HUES64 (cell line): Measurements from ENCODE around the gene MEDAG.

Experiments
- H3K27ac ChIP-seq: 2 replicates; pipeline ENCODE4 v1.7.0; 2013; ENCODE audit warnings: low read depth, low read length, inconsistent platforms
- H3K27me3 ChIP-seq: 2 replicates; pipeline ENCODE4 v1.6.1; 2013; ENCODE audit warnings: mild to moderate bottlenecking, low read length; ENCODE audit not compliant: insufficient read depth
- H3K36me3 ChIP-seq: 2 replicates; pipeline ENCODE4 v1.6.1; 2013; ENCODE audit warnings: mild to moderate bottlenecking, low read length; ENCODE audit not compliant: insufficient read depth
- H3K4me1 ChIP-seq: 2 replicates; pipeline ENCODE4 v1.6.1; 2013; ENCODE audit warnings: mild to moderate bottlenecking, low read length, moderate library complexity; ENCODE audit not compliant: insufficient read depth
- H3K4me3 ChIP-seq: 2 replicates; pipeline ENCODE4 v1.5.1; 2013; ENCODE audit warnings: mild to moderate bottlenecking, low read length, moderate library complexity
- H3K9ac ChIP-seq: 2 replicates; pipeline ENCODE4 v1.6.1; 2013; ENCODE audit warnings: mild to moderate bottlenecking, low read depth, low read length
- H3K9me3 ChIP-seq: 2 replicates; pipeline ENCODE4 v1.6.1; 2013; ENCODE audit warnings: low read depth, low read length; ENCODE audit not compliant: insufficient read depth
- WGBS: fragments of 150-250, 120-280 bp; methylation state at CpG from one replicate; pipeline ENCODE4 v1.1.7; 2013; ENCODE audit warnings: missing lambda C conversion rate; 5-methylcytosine and 5-hydroxymethylcytosine counted together

The MEDAG gene

DNA sequence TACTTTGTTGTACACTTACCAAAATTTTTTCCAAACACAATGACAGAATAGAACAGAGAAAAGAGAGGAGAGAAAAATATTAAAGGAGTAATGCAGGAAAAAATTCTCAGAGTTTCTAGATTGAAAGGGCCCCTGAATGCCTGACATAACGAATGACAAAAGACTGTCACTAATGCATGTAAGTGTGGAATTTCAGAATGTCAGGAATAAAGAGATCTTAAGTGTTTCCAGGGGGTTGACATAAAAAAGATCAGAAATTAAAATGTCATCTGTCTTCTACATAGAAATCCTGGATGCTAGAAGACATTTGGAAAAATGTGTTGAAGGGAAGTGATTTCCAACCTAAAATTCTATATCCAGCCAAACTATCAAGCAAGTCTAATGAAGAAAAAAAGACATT lies 53.6 kb downstream of the MEDAG start:
- Histone ChIP-seq H3K9ac (no peak overlapping the region), H3K27me3 (no peaks in the 10 kb centered on the region), H3K4me1 (no peaks in the 10 kb centered on the region), H3K36me3 (no peaks in the 10 kb centered on the region), H3K4me3 (no peak overlapping the region), H3K27ac (no peak overlapping the region), H3K9me3 (0 out of 2 replicates have a peak, but pooled peaks cover 10% of the 10 kb centered on the region)
- WGBS: 80% methylated on average over 1 of the region's 1 CpG

DNA sequence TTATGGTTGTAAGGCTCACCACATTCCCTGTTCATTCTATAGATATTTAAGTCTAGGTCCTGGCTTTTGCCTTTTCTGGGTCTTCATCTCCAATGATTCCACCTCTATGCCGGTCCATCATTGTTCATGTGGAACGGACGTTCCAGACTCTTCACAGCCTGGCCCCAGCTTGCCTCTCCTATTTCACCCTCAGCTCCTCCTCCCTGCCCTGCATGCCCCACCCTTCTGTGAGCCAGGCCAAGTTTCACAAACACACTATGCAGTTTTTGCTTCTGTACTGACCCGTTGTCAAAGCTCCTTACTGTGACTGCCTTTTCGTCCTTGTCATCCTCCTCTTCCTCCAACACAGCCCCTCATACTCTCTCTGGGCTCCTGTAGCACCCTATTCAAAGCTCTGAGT lies 57.7 kb downstream of the MEDAG start:
- WGBS: 91% methylated on average over 5 of the region's 5 CpGs
- no peak overlapping the region for H3K27ac ChIP-seq
- no peaks in the 10 kb centered on the region for H3K4me1 ChIP-seq
- H3K9ac ChIP-seq: no peak overlapping the region
- H3K4me3 ChIP-seq: no peak overlapping the region
- H3K27me3 ChIP-seq: no peaks in the 10 kb centered on the region
- peaks cover 40% of the 10 kb centered on the region for H3K9me3 ChIP-seq
- H3K36me3 ChIP-seq: no peaks in the 10 kb centered on the region

DNA sequence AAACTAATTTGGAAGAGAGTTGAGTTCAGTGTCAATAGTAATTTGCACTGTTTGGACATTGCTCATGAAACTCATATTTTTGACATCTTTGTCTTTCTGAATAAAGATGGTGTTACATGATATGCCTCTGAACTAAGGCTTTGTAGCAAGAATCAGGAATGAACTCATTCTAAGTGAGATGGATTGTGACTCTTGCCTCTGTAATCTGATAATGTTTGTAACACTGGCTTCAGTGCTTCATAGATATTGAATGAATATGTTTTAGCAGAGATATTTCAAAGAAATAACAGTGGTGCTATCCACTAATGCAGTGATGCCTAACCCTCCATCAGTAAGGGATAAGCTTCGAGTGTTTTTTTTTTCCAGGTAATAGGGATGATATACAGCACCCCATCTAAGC lies 59.3 kb downstream of the MEDAG start:
- no peaks in the 10 kb centered on the region for H3K27me3 ChIP-seq
- H3K27ac ChIP-seq: no peak overlapping the region
- peaks cover 30% of the 10 kb centered on the region for H3K9me3 ChIP-seq
- no peaks in the 10 kb centered on the region for H3K4me1 ChIP-seq
- H3K9ac ChIP-seq: no peak overlapping the region
- no CpG with 5 or more reads among the region's 1 CpG for WGBS
- H3K4me3 ChIP-seq: no peak overlapping the region
- no peaks in the 10 kb centered on the region for H3K36me3 ChIP-seq

DNA sequence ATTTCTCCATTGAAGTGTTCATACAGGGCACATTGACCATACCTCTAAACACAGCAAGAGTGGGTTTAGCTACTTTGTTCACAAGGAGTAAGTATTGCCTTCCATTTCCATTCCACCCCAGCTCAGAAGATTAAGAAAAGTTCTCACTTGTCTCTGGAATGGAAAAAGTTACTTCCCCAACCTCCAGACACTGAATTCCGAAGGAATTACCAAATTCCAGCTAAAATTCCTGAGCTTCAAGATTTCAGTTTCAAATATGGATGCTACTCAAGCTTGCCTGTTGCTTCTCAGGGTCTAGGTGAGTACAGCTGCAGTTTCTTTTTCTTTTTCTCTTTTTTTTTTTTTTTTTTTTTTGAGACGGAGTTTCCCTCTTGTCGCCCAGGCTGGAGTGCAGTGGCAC lies 60.0 kb downstream of the MEDAG start:
- H3K9ac ChIP-seq: no peak overlapping the region
- WGBS: 93% methylated on average over 3 of the region's 3 CpGs
- no peaks in the 10 kb centered on the region for H3K27me3 ChIP-seq
- H3K4me3 ChIP-seq: no peak overlapping the region
- H3K27ac ChIP-seq: no peak overlapping the region
- peaks cover 30% of the 10 kb centered on the region for H3K9me3 ChIP-seq
- H3K4me1 ChIP-seq: no peaks in the 10 kb centered on the region
- no peaks in the 10 kb centered on the region for H3K36me3 ChIP-seq

DNA sequence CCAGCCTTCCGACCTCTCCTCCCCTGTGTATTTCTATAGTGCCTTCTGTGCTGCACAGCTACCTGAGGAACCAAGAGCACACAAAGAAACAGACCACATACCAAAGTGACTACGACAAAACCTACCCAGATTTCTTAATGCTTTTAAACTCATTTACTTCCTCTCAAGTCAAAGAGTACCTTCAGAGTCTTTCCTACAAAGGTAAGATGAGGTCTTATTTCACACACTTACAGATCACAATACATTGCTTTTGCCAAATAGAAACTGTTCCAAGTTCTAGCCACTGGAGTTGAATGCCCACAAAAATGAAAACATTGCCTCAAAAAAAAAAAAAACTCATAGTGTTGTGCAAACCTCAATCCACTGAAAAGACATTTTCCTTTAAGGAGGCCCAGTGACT lies 62.8 kb downstream of the MEDAG start:
- Histone ChIP-seq H3K36me3 (no peaks in the 10 kb centered on the region), H3K9ac (no peak overlapping the region), H3K4me1 (no peaks in the 10 kb centered on the region), H3K4me3 (no peak overlapping the region), H3K27me3 (no peaks in the 10 kb centered on the region), H3K9me3 (peaks cover 30% of the 10 kb centered on the region), H3K27ac (no peak overlapping the region)
- WGBS: 95% methylated on average over 2 of the region's 2 CpGs

DNA sequence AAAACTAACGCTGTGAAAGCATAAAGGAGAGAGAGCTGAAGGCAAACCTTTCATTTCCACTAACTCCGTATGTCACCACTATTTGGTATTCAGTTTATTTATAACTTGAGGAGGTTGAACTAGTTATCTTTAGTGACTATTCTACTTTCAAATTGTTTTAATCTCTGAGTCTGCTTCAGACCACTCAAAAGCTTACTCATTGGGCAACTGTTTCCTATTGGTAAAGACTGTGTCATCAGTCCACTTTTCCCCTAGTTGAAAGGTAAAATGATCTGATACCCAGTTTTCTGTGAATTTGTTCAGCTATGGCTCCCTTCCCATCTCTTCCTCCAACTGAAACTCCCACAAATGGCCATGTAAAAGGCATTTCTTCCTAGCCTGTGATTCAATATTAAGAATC lies 65.5 kb downstream of the MEDAG start:
- no peaks in the 10 kb centered on the region for H3K36me3 ChIP-seq
- H3K9me3 ChIP-seq: peaks cover 16% of the 10 kb centered on the region
- no peak overlapping the region for H3K9ac ChIP-seq
- no peak overlapping the region for H3K27ac ChIP-seq
- WGBS: no CpG with 5 or more reads among the region's 2 CpGs
- no peak overlapping the region for H3K4me3 ChIP-seq
- H3K4me1 ChIP-seq: no peaks in the 10 kb centered on the region
- no peaks in the 10 kb centered on the region for H3K27me3 ChIP-seq

DNA sequence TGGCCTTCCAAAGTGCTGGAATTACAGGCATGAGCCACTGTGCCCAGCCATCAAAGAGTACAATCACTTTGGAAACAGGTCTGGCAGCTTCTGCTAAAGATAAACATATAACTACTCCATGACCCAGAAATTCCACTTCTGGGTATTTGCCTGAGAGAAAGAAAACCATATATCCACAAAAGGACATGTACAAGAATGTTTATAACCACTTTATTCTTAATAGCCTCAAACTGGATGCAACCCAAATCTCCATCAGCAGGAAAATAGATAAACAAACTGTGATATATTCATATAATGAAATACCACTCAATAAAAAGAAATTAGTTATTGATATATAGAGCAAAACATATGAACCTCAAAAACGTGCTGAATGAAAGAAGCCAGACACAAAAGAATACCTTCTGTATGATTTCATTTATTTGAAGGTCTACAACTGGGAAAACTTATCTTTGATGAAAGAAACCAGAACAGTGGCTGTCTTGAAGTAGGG lies 66.9 kb downstream of the MEDAG start:
- WGBS: no CpG with 5 or more reads among the region's 1 CpG
- H3K27me3 ChIP-seq: no peaks in the 10 kb centered on the region
- H3K4me1 ChIP-seq: no peaks in the 10 kb centered on the region
- H3K36me3 ChIP-seq: no peaks in the 10 kb centered on the region
- 0 out of 2 replicates have a peak, but pooled peaks cover 2% of the 10 kb centered on the region for H3K9me3 ChIP-seq
- H3K4me3 ChIP-seq: no peak overlapping the region
- H3K9ac ChIP-seq: no peak overlapping the region
- no peak overlapping the region for H3K27ac ChIP-seq

DNA sequence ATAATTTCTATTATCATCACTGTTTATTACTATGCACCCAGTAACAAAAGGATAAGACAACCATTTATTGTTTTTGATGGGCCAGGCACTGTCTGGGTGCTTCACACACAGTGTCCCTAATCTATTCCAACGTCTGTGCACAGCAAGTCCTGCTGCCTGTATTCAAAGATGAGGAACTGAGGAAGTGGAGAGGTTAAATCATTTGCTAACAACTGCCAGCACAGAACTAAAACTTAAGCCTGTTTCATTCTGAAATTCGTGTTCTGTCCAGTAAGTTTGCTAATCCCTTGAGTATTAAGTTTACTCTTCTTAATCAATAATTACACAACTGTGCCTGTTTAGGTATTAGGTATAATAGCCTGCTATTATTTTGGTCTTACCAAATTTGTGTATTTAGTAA lies 68.3 kb downstream of the MEDAG start:
- Histone ChIP-seq H3K4me3 (no peak overlapping the region), H3K27ac (no peak overlapping the region), H3K4me1 (no peaks in the 10 kb centered on the region), H3K9ac (no peak overlapping the region), H3K27me3 (no peaks in the 10 kb centered on the region), H3K36me3 (no peaks in the 10 kb centered on the region), H3K9me3 (no peaks in the 10 kb centered on the region)
- 73% methylated on average over 1 of the region's 2 CpGs for WGBS
